H9 (cell line): ENCODE results near the gene HIPK2. TPM values are rescaled to one million over a fixed set of nuclear protein-coding genes. Genes with fewer than 3 reads are reported as not detected.

Experiments used
- DNase-seq: peaks from one replicate; pipeline ENCODE4 v3.0.0-alpha.2; 2017
- H2AFZ ChIP-seq: one replicate; pipeline ENCODE4 v1.6.1; 2013; ENCODE audit warnings: mild to moderate bottlenecking, low read length, control low read depth, moderate library complexity
- H2AK5ac ChIP-seq: 2 replicates; pipeline ENCODE4 v1.6.1; 2013; ENCODE audit warnings: low read length, control low read depth, mixed read lengths; ENCODE audit not compliant: insufficient read length
- H2BK120ac ChIP-seq: one replicate; pipeline ENCODE4 v1.6.1; 2013; ENCODE audit warnings: low read depth, mild to moderate bottlenecking, low read length, control low read depth, inconsistent platforms; ENCODE audit not compliant: poor library complexity, severe bottlenecking
- H2BK12ac ChIP-seq: 2 replicates; pipeline ENCODE4 v1.6.1; 2013; ENCODE audit warnings: low read length, control low read depth, mixed read lengths, low read depth; ENCODE audit not compliant: insufficient read length
- H2BK15ac ChIP-seq: 2 replicates; pipeline ENCODE4 v1.6.1; 2013; ENCODE audit warnings: low read depth, low read length, control low read depth
- H2BK20ac ChIP-seq: one replicate; pipeline ENCODE4 v1.6.1; 2013; ENCODE audit warnings: low read depth, mild to moderate bottlenecking, low read length, control low read depth, inconsistent platforms; ENCODE audit not compliant: poor library complexity, severe bottlenecking
- H2BK5ac ChIP-seq: 2 replicates; pipeline ENCODE4 v1.6.1; 2013; ENCODE audit warnings: low read length, control low read depth, mixed read lengths; ENCODE audit not compliant: insufficient read length
- H3K14ac ChIP-seq: 2 replicates; pipeline ENCODE4 v1.6.1; 2013; ENCODE audit warnings: low read length, control low read depth; ENCODE audit not compliant: insufficient read depth
- H3K18ac ChIP-seq: 2 replicates; pipeline ENCODE4 v1.6.1; 2013; ENCODE audit warnings: low read depth, mild to moderate bottlenecking, mixed read lengths, low read length, control low read depth; ENCODE audit not compliant: insufficient read length
- H3K23ac ChIP-seq: 2 replicates; pipeline ENCODE4 v1.6.1; 2013; ENCODE audit warnings: low read length, control low read depth, mixed read lengths, low read depth; ENCODE audit not compliant: insufficient read length
- H3K23me2 ChIP-seq: 2 replicates; pipeline ENCODE4 v1.6.1; 2013; ENCODE audit warnings: low read depth, mild to moderate bottlenecking, mixed read lengths, low read length, control low read depth; ENCODE audit not compliant: insufficient read length, poor library complexity, severe bottlenecking
- H3K27ac ChIP-seq: 2 replicates; pipeline ENCODE4 v1.5.1; 2013; ENCODE audit warnings: low read length, control low read depth, mixed read lengths, low read depth; ENCODE audit not compliant: insufficient read length
- H3K27me3 ChIP-seq: 2 replicates; pipeline ENCODE4 v1.6.1; 2013; ENCODE audit warnings: low read length, control low read depth, inconsistent platforms; ENCODE audit not compliant: insufficient read depth
- H3K4ac ChIP-seq: 2 replicates; pipeline ENCODE4 v1.6.1; 2013; ENCODE audit warnings: low read depth, mild to moderate bottlenecking, control low read depth, inconsistent platforms, low read length, moderate library complexity
- H3K4me1 ChIP-seq: 2 replicates; pipeline ENCODE4 v1.6.1; 2013; ENCODE audit warnings: low read length, control low read depth, inconsistent platforms; ENCODE audit not compliant: insufficient read depth
- H3K4me2 ChIP-seq: 2 replicates; pipeline ENCODE4 v1.6.1; 2013; ENCODE audit warnings: low read length, control low read depth, mixed read lengths; ENCODE audit not compliant: insufficient read length, insufficient read depth
- H3K56ac ChIP-seq: 2 replicates; pipeline ENCODE4 v1.6.1; 2013; ENCODE audit warnings: low read depth, mild to moderate bottlenecking, mixed read lengths, low read length, control low read depth; ENCODE audit not compliant: insufficient read length
- H3K79me1 ChIP-seq: 2 replicates; pipeline ENCODE4 v1.6.1; 2013; ENCODE audit warnings: low read depth, mild to moderate bottlenecking, moderate library complexity, low read length, control low read depth, inconsistent platforms; ENCODE audit not compliant: insufficient read depth, poor library complexity, severe bottlenecking
- H3K79me2 ChIP-seq: 2 replicates; pipeline ENCODE4 v1.6.1; 2013; ENCODE audit warnings: low read length, control low read depth, inconsistent platforms; ENCODE audit not compliant: insufficient read depth
- H3K9ac ChIP-seq: 2 replicates; pipeline ENCODE4 v1.6.1; 2013; ENCODE audit warnings: low read length, control low read depth, mixed read lengths; ENCODE audit not compliant: insufficient read length; ENCODE audit errors: extremely low read depth
- H3K9me3 ChIP-seq: one replicate; pipeline ENCODE4 v1.6.1; 2013; ENCODE audit warnings: low read depth, low read length, inconsistent platforms; ENCODE audit not compliant: control insufficient read depth
- H3T11ph ChIP-seq: one replicate; pipeline ENCODE4 v1.6.1; 2013; ENCODE audit warnings: mild to moderate bottlenecking, low read length, control low read depth, inconsistent platforms
- H4K20me1 ChIP-seq: one replicate; pipeline ENCODE4 v1.6.1; 2013; ENCODE audit not compliant: control insufficient read depth, insufficient read length, insufficient read depth
- H4K5ac ChIP-seq: 2 replicates; pipeline ENCODE4 v1.6.1; 2013; ENCODE audit warnings: low read depth, mild to moderate bottlenecking, mixed read lengths, low read length, control low read depth; ENCODE audit not compliant: insufficient read length
- H4K8ac ChIP-seq: replicated peaks from 2 replicates; pipeline ENCODE4 v1.6.1; 2013; ENCODE audit warnings: low read length, control low read depth, mixed read lengths, low read depth; ENCODE audit not compliant: insufficient read length
- H4K91ac ChIP-seq: 2 replicates; pipeline ENCODE4 v1.6.1; 2013; ENCODE audit warnings: low read depth, mild to moderate bottlenecking, moderate library complexity, mixed read lengths, low read length, control low read depth; ENCODE audit not compliant: insufficient read length
- H3K27ac Mint-ChIP-seq, 3 experiments: 2 replicates in 2 of 3; 3 replicates in 1 of 3; pipeline ENCODE4 v1.8.0; 2020 to 2021; ENCODE audit warnings: mixed read lengths in 3 of 3, mild to moderate bottlenecking in 1 of 3, moderate library complexity in 1 of 3
- H3K27me3 Mint-ChIP-seq: 2 replicates; pipeline ENCODE4 v1.8.0; 2021; ENCODE audit warnings: low read depth, mild to moderate bottlenecking, moderate library complexity, mixed read lengths
- H3K36me3 Mint-ChIP-seq, 3 experiments: 2 replicates in 2 of 3; 3 replicates in 1 of 3; pipeline ENCODE4 v1.8.0; 2020 to 2021; ENCODE audit warnings: low read depth in 3 of 3, mixed read lengths in 3 of 3; ENCODE audit not compliant: insufficient read depth in 1 of 3
- H3K4me1 Mint-ChIP-seq, 2 experiments: 2 replicates each; pipeline ENCODE4 v1.8.0; 2020; ENCODE audit warnings: mixed read lengths in 2 of 2
- H3K4me3 Mint-ChIP-seq, 2 experiments: 2 replicates in 1 of 2; 3 replicates in 1 of 2; pipeline ENCODE4 v1.8.0; 2020 to 2021; ENCODE audit warnings: mild to moderate bottlenecking in 2 of 2, mixed read lengths in 2 of 2, moderate library complexity in 1 of 2
- H3K9me3 Mint-ChIP-seq, 2 experiments: 2 replicates in 1 of 2; 3 replicates in 1 of 2; pipeline ENCODE4 v1.8.0; 2020; ENCODE audit warnings: mild to moderate bottlenecking in 2 of 2, mixed read lengths in 2 of 2, moderate library complexity in 1 of 2
- WGBS: extraction: QIAGEN DNeasy Blood & Tissue Kit; methylation state at CpG from one replicate; pipeline ENCODE4 v1.1.7; 2013; ENCODE audit warnings: missing lambda C conversion rate, low lambda C conversion rate, mixed read lengths; ENCODE audit not compliant: insufficient read length; ENCODE audit errors: extremely low coverage; 5-methylcytosine and 5-hydroxymethylcytosine counted together
- total RNA-seq: library from RNA; stranded (reverse); gene quantifications from 2 replicates; pipeline ENCODE4 v1.2.1, GENCODE V29; 2021
- TF ChIP-seq, protein P1 (sequence below): fragments of 200-600 bp; sonication (generic); conservative IDR thresholded peaks from 3 replicates; pipeline ENCODE4 v1.8.0; 2021; ENCODE audit warnings: antibody characterized with exemption, mild to moderate bottlenecking

Gene HIPK2
- total RNA-seq, 1 experiment from 2014 or later = 21.9 TPM

DNA sequence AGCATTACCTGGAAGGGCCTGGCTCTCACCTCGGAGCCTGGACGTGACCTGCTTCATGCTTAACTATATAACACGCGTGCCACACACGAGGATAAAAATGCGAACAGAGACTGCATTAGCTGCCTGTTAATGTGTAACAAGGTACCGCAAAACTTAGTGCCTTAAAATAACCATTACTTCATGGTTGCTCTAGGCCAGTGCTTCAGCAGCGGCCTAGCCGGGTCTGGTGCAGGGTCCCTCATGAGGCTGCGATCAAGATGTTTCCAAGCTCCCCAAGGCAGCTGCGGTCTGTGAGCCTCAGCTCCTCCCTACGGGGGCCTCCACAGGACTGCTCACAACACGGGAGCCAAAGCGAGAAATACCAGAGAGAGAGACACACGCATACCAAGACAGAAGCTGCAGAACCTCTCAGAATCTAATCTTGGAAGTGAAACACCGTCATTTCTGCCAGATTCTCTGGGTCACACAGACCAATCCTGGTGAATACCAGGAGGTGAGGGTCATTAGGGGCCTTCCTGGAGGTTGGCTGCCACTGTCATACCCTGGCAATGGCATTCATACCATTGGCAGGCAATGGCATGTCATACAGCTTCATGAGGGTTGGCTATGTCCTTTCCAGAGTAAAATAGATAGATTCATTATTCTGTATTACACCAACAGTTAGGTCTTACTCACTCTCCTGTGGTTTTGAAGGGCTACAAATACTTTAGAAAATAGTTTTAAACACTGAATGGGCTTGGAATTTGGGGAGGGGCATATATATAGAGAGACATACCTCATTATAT is 94.5 kb downstream of the HIPK2 start:
- H3K14ac ChIP-seq = no peak overlapping the region; the same call in 1 of the 2 replicates
- H3K4ac ChIP-seq = no peak overlapping the region
- peaks cover 2 to 11% (median 9%) of the 10 kb centered on the region in 3 experiments for H3K36me3 Mint-ChIP-seq
- no peak overlapping the region for H3K56ac ChIP-seq
- no peaks in the 10 kb centered on the region for H4K20me1 ChIP-seq
- H3K23ac ChIP-seq = no peak overlapping the region
- no peaks in the 10 kb centered on the region for H3K79me1 ChIP-seq
- no peak overlapping the region for H2BK12ac ChIP-seq
- peaks cover 40 to 41% of the 10 kb centered on the region in 2 experiments for H3K4me1 Mint-ChIP-seq
- no peak overlapping the region for H2BK120ac ChIP-seq
- H3K9me3 Mint-ChIP-seq = peaks cover 12 to 13% of the 10 kb centered on the region in 2 experiments
- no peak overlapping the region for H3K18ac ChIP-seq
- no peak overlapping the region for H4K5ac ChIP-seq
- H4K91ac ChIP-seq = no peak overlapping the region
- H3K23me2 ChIP-seq = no peaks in the 10 kb centered on the region
- H2BK15ac ChIP-seq = no peak overlapping the region
- no peak overlapping the region for H4K8ac ChIP-seq
- peak overlapping the region in 1 of 3 experiments; percentile 78; a peak in 1 of 7 replicates for H3K27ac Mint-ChIP-seq
- no peak overlapping the region for H3K4me3 Mint-ChIP-seq
- H2AK5ac ChIP-seq = no peak overlapping the region
- WGBS = no CpG with 5 or more reads among the region's 16 CpGs
- H3K79me2 ChIP-seq = no peaks in the 10 kb centered on the region
- TF ChIP-seq, protein P1, sequence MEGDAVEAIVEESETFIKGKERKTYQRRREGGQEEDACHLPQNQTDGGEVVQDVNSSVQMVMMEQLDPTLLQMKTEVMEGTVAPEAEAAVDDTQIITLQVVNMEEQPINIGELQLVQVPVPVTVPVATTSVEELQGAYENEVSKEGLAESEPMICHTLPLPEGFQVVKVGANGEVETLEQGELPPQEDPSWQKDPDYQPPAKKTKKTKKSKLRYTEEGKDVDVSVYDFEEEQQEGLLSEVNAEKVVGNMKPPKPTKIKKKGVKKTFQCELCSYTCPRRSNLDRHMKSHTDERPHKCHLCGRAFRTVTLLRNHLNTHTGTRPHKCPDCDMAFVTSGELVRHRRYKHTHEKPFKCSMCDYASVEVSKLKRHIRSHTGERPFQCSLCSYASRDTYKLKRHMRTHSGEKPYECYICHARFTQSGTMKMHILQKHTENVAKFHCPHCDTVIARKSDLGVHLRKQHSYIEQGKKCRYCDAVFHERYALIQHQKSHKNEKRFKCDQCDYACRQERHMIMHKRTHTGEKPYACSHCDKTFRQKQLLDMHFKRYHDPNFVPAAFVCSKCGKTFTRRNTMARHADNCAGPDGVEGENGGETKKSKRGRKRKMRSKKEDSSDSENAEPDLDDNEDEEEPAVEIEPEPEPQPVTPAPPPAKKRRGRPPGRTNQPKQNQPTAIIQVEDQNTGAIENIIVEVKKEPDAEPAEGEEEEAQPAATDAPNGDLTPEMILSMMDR = no peak
- H3K9ac ChIP-seq = no peak overlapping the region
- no peak overlapping the region for H2BK5ac ChIP-seq
- H3K27me3 ChIP-seq = no peaks in the 10 kb centered on the region
- H3T11ph ChIP-seq = no peak overlapping the region
- H3K27ac ChIP-seq = no peak overlapping the region
- no peak overlapping the region for H2BK20ac ChIP-seq
- H3K4me2 ChIP-seq = no peak overlapping the region
- H3K27me3 Mint-ChIP-seq = peaks cover 1% of the 10 kb centered on the region; the same call in 1 of the 2 replicates
- peaks cover 6% of the 10 kb centered on the region for H3K9me3 ChIP-seq
- DNase-seq = no peak
- peaks cover 2% of the 10 kb centered on the region; the same call in 1 of the 2 replicates for H3K4me1 ChIP-seq
- no peak overlapping the region for H2AFZ ChIP-seq
